Erythroblast (primary cell): ENCODE results near the gene RAB11FIP3.

ENCODE experiments used
- GATA1 ChIP-seq: IDR thresholded peaks from 2 replicates; pipeline ENCODE4 v1.6.1; 2011; ENCODE audit warnings: low read depth, mild to moderate bottlenecking, control low read depth, low read length, moderate library complexity
- POLR2A ChIP-seq: IDR thresholded peaks from 2 replicates; pipeline ENCODE4 v1.6.1; 2011; ENCODE audit warnings: mild to moderate bottlenecking, low read length

DNA sequence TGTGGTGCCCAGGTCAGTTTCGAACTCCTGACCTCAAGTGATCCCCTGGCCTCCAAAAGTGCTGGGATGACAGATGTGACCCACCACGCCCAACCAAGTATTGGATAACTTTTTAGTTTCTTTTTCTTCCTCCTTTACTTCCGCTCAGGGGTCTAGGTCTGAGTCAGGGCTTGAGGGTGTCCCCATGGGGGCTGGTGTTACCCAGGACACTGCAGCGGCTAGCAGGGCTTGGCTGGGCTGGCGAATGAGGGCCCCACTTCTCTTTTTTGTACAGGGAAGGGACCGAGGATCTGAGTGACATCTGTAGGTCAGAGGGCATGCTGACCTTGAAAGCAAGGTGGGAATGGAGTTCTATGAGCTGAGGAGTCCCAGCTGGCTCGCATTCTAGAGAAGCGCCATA lies 24.9 kb downstream of the RAB11FIP3 start:
- TF ChIP-seq POLR2A (no peak), GATA1 (no peak)
